GM19099 (cell line): ENCODE measurements around the gene SASH1.

ENCODE experiments used
- POLR2A ChIP-seq: IDR thresholded peaks from 3 replicates; pipeline ENCODE4 v1.6.1; 2011; ENCODE audit warnings: low read depth; ENCODE audit not compliant: insufficient read length; ENCODE audit errors: extremely low read depth

Gene SASH1

GRCh38 chr6:148345578-148345977 lies 2.9 kb downstream of the SASH1 start:
- no peak for TF ChIP-seq POLR2A

- no peak for TF ChIP-seq POLR2A
Observed at GRCh38 chr6:148346681-148347440, 4.2 kb downstream of the SASH1 start.

GRCh38 chr6:148347441-148348054 lies 4.9 kb downstream of the SASH1 start:
- no peak for TF ChIP-seq POLR2A

- TF ChIP-seq POLR2A, result no peak
Observed at GRCh38 chr6:148348335-148348734, 5.7 kb downstream of the SASH1 start.

- no peak for TF ChIP-seq POLR2A
Observed at GRCh38 chr6:148348778-148349177, 6.1 kb downstream of the SASH1 start.

GRCh38 chr6:148349466-148349865 lies 6.8 kb downstream of the SASH1 start:
- no peak for TF ChIP-seq POLR2A

- TF ChIP-seq POLR2A, result no peak
Observed at GRCh38 chr6:148351309-148351708, 8.7 kb downstream of the SASH1 start.

GRCh38 chr6:148358196-148358785 lies 15.7 kb downstream of the SASH1 start:
- no peak for TF ChIP-seq POLR2A

- TF ChIP-seq POLR2A, result no peak
Observed at GRCh38 chr6:148359228-148359627, 16.6 kb downstream of the SASH1 start.

- TF ChIP-seq POLR2A, result no peak
Observed at GRCh38 chr6:148364056-148364824, 21.6 kb downstream of the SASH1 start.

GRCh38 chr6:148365041-148365440 lies 22.4 kb downstream of the SASH1 start:
- TF ChIP-seq POLR2A, result no peak

- no peak for TF ChIP-seq POLR2A
Observed at GRCh38 chr6:148367411-148368024, 24.9 kb downstream of the SASH1 start.

GRCh38 chr6:148370176-148370575 lies 27.5 kb downstream of the SASH1 start:
- TF ChIP-seq POLR2A, result no peak

GRCh38 chr6:148374040-148374774 lies 31.6 kb downstream of the SASH1 start:
- TF ChIP-seq POLR2A, result no peak

GRCh38 chr6:148375401-148375800 lies 32.8 kb downstream of the SASH1 start:
- no peak for TF ChIP-seq POLR2A

GRCh38 chr6:148379481-148379880 lies 36.8 kb downstream of the SASH1 start:
- TF ChIP-seq POLR2A, result no peak
